Vagina (tissue), 2 donors: Measurements from ENCODE around the gene IQSEC1. TPM values are rescaled to one million over a fixed set of nuclear protein-coding genes. Genes with fewer than 3 reads are reported as not detected.

Experiments
- DNase-seq, 2 donors: peaks; one replicate each; pipeline ENCODE4 v3.0.0-alpha.2; 2017; ENCODE audit errors: extremely low spot score in 2 of 2
- H3K27ac ChIP-seq: fragments of 200-600 bp; sonication (generic); one replicate; pipeline ENCODE4 v1.5.1; 2019
- H3K27me3 ChIP-seq: fragments of 200-600 bp; sonication (generic); one replicate; pipeline ENCODE4 v1.5.1; 2019
- H3K36me3 ChIP-seq, 2 donors: fragments of 200-600 bp; sonication (generic); one replicate each; pipeline ENCODE4 v1.5.1; 2017 to 2019
- H3K4me1 ChIP-seq: fragments of 200-600 bp; sonication (generic); one replicate; pipeline ENCODE4 v1.5.1; 2019
- H3K4me3 ChIP-seq, 2 donors: fragments of 200-600 bp; sonication (generic); 1 replicate in 1 of 2; 2 replicates in 1 of 2; pipeline ENCODE4 v1.5.1; 2016 to 2019
- H3K9me3 ChIP-seq: fragments of 200-600 bp; sonication (generic); one replicate; pipeline ENCODE4 v1.5.1; 2019
- POLR2A ChIP-seq, 2 donors: fragments of 450-650 bp; IDR thresholded peaks; one replicate each; pipeline ENCODE4 v1.6.1; 2017; ENCODE audit warnings: antibody characterized with exemption in 2 of 2, mild to moderate bottlenecking in 2 of 2, moderate library complexity in 2 of 2
- POLR2AphosphoS5 ChIP-seq, 2 donors: sonication (generic); formaldehyde crosslinking; IDR thresholded peaks; one replicate each; pipeline ENCODE4 v1.9.0; 2017; ENCODE audit warnings: antibody characterized with exemption in 2 of 2, mild to moderate bottlenecking in 2 of 2, low read depth in 1 of 2; ENCODE audit not compliant: insufficient read depth in 1 of 2
- intact Hi-C: fragments of 100-400 bp; cut with DNase I; formaldehyde crosslinking; loops from one replicate; pipeline ENCODE4 v1.15.1; 2023
- total RNA-seq: library from RNA; depleted of rRNA; stranded (reverse); fragments of >200 nt; gene quantifications from one replicate; pipeline ENCODE4 v1.2.3, GENCODE V29; 2016
- TF ChIP-seq, protein P1 (sequence below), 3 experiments: fragments of 450-650 bp in 2 of 3; fragments of 200-600 bp in 1 of 3; sonication (generic) in 1 of 3; IDR thresholded peaks; one replicate each; pipeline ENCODE4 v1.5.1; 2017 to 2019; ENCODE audit warnings: antibody characterized with exemption in 3 of 3, mild to moderate bottlenecking in 2 of 3, moderate library complexity in 2 of 3

Gene IQSEC1
- total RNA-seq, 1 donor from 2014 or later: 34.9 TPM

GRCh38 chr3:13002398-13003124, 70.7 kb downstream of the IQSEC1 start:
- Histone ChIP-seq H3K9me3 (no peaks in the 10 kb centered on the region), H3K36me3 (no peaks in the 10 kb centered on the region), H3K27me3 (no peaks in the 10 kb centered on the region), H3K4me1 (peaks cover 4% of the 10 kb centered on the region), H3K27ac (no peak overlapping the region), H3K4me3 (no peak overlapping the region)
- TF ChIP-seq, protein P1, sequence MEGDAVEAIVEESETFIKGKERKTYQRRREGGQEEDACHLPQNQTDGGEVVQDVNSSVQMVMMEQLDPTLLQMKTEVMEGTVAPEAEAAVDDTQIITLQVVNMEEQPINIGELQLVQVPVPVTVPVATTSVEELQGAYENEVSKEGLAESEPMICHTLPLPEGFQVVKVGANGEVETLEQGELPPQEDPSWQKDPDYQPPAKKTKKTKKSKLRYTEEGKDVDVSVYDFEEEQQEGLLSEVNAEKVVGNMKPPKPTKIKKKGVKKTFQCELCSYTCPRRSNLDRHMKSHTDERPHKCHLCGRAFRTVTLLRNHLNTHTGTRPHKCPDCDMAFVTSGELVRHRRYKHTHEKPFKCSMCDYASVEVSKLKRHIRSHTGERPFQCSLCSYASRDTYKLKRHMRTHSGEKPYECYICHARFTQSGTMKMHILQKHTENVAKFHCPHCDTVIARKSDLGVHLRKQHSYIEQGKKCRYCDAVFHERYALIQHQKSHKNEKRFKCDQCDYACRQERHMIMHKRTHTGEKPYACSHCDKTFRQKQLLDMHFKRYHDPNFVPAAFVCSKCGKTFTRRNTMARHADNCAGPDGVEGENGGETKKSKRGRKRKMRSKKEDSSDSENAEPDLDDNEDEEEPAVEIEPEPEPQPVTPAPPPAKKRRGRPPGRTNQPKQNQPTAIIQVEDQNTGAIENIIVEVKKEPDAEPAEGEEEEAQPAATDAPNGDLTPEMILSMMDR (IDR thresholded peaks at IDR 0.05): no peak
- TF ChIP-seq POLR2AphosphoS5 (IDR thresholded peaks at IDR 0.05; ENCODE audit: insufficient read depth in 1 of 2, low read depth in 1 of 2): no peak
- TF ChIP-seq POLR2A (IDR thresholded peaks at IDR 0.05): no peak
- no peak for DNase-seq
- intact Hi-C loops: loop anchor here (10.0 kb wide), 1 partner anchor 1938 kb away; no protein-coding TSS in a partner anchor

DNA sequence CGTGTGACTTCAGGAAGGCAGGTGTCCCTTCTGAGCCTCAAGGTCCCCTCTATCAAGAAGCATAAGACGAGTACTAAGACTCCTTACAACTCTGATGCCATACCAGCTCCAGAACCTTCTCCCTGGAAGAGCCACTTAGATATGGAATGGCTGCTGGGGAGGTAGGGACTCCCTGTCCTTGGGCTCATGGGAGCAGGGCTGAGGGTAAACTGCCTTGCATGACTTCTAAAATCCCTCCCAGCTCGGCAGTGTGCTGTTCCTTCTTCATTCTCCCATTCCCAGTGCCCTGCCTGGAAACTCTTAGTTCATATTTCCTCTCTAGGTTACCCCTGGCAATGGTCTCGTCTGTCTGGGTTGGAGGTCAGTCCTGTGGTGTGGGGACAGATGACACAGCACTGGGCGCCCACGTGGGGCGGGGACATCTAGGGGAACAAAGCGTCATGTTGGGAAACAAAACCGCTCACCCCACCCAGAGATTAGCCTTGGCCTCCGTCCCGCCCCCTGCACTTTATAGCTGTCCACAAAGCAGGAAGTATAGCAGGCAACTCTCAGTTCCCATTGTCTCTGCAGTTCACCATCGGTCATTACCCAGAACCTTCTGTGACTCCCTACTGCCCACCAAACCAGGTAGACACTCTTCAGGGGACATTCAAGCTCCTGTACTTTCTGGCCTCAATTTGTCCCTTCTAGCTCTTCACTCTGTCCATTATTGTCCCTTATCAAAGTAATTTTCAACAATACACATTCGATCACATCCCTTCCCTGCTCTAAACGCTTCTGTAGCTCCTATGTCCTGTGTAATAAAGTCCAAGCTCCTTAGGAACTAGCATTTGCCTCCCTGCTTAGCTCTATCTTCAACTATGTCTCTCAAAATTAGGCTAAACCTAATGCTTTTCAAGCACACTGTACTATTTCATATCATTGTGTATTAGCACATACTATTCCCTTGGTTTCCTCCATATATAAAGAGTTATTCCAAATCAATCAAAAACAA, 73.8 kb downstream of the IQSEC1 start:
- no peak overlapping the region for H3K27ac ChIP-seq
- DNase-seq: no peak
- H3K4me1 ChIP-seq: peaks cover 14% of the 10 kb centered on the region
- intact Hi-C loops: loop anchor here (10.0 kb wide), 1 partner anchor 1935 kb away; no protein-coding TSS in a partner anchor
- H3K36me3 ChIP-seq: no peaks in the 10 kb centered on the region
- TF ChIP-seq POLR2A (IDR thresholded peaks at IDR 0.05): no peak
- TF ChIP-seq, protein P1 (IDR thresholded peaks at IDR 0.05): no peak
- TF ChIP-seq POLR2AphosphoS5 (IDR thresholded peaks at IDR 0.05; ENCODE audit: insufficient read depth in 1 of 2, low read depth in 1 of 2): peak in 1 of 2 donors; percentile 18
- H3K4me3 ChIP-seq: no peak overlapping the region
- H3K9me3 ChIP-seq: no peaks in the 10 kb centered on the region
- no peaks in the 10 kb centered on the region for H3K27me3 ChIP-seq

DNA sequence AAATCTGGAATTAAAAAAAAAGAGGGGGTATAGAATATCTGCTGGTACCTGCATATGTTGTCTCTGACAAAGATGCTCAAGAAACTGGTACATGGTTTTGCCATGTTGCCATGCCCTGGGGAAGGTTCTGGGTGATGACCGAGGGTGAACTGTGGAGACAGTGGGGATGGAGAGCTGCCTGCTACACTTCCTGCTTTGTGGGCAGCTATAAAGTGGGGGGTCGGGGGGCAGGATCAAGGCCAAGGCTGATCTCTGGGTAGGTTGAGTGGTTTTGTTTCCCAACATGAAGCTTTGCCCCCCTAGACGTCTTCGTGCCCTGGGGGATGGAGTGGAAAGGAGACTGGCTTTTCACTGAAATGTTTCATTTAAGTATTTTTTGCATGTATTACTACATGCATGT, 74.6 kb downstream of the IQSEC1 start:
- intact Hi-C loops: no loop called here
- no peak overlapping the region for H3K4me3 ChIP-seq
- TF ChIP-seq POLR2AphosphoS5 (IDR thresholded peaks at IDR 0.05; ENCODE audit: insufficient read depth in 1 of 2, low read depth in 1 of 2) (no peak), POLR2A (IDR thresholded peaks at IDR 0.05) (no peak)
- TF ChIP-seq, protein P1 (IDR thresholded peaks at IDR 0.05): no peak
- H3K9me3 ChIP-seq: no peaks in the 10 kb centered on the region
- no peak overlapping the region for H3K27ac ChIP-seq
- peaks cover 16% of the 10 kb centered on the region for H3K4me1 ChIP-seq
- H3K36me3 ChIP-seq: no peaks in the 10 kb centered on the region
- DNase-seq: no peak
- H3K27me3 ChIP-seq: no peaks in the 10 kb centered on the region

- Histone ChIP-seq H3K27ac (no peak overlapping the region), H3K9me3 (no peaks in the 10 kb centered on the region), H3K4me3 (no peak overlapping the region), H3K27me3 (no peaks in the 10 kb centered on the region), H3K4me1 (peaks cover 26% of the 10 kb centered on the region), H3K36me3 (no peaks in the 10 kb centered on the region)
- TF ChIP-seq POLR2AphosphoS5 (IDR thresholded peaks at IDR 0.05; ENCODE audit: insufficient read depth in 1 of 2, low read depth in 1 of 2) (peak in 1 of 2 donors; percentile 10), POLR2A (IDR thresholded peaks at IDR 0.05) (no peak)
- no peak for DNase-seq
- intact Hi-C loops: no loop called here
Measured at GRCh38 chr3:12997387-12997786, 75.8 kb downstream of the IQSEC1 start.

GRCh38 chr3:12996181-12996506, 77.1 kb downstream of the IQSEC1 start:
- Histone ChIP-seq H3K27me3 (no peaks in the 10 kb centered on the region), H3K9me3 (no peaks in the 10 kb centered on the region), H3K4me1 (peaks cover 26% of the 10 kb centered on the region), H3K4me3 (no peak overlapping the region), H3K27ac (no peak overlapping the region), H3K36me3 (no peaks in the 10 kb centered on the region)
- no peak for DNase-seq
- intact Hi-C loops: no loop called here
- no peak for TF ChIP-seq POLR2A (IDR thresholded peaks at IDR 0.05)
- TF ChIP-seq, protein P1 (IDR thresholded peaks at IDR 0.05): no peak
- TF ChIP-seq POLR2AphosphoS5 (IDR thresholded peaks at IDR 0.05; ENCODE audit: insufficient read depth in 1 of 2, low read depth in 1 of 2): no peak
